Measurements from ENCODE around the gene NDE1.
A peak's percentile ranks its signal among the peaks of the same experiment; 100 is the strongest.
"Not testable (repeated sequence)": the region's sequence is repeated elsewhere in the genome, so short reads cannot be mapped to it uniquely, and the experiment has no call there.

Gene NDE1

GRCh38 chr16:15649727-15650018 lies 372 bp upstream of the NDE1 start:
- no peaks in the 10 kb centered on the region for H3K4me1 ChIP-seq
- H3K27me3 ChIP-seq: no peaks in the 10 kb centered on the region

GRCh38 chr16:15650698-15651171 lies 690 bp downstream of the NDE1 start:
- TF ChIP-seq CTCF (IDR thresholded peaks at IDR 0.05; ENCODE audit: low read depth, low read length): no peak
- no peak for DNase-seq

More at GRCh38 chr16:15649727-15650018, 372 bp upstream of the NDE1 start:
- no peak for TF ChIP-seq CTCF (IDR thresholded peaks at IDR 0.05; ENCODE audit: low read depth, low read length)
- no peak for DNase-seq
- Histone ChIP-seq H3K9me3 (no peaks in the 10 kb centered on the region), H3K36me3 (no peaks in the 10 kb centered on the region; the same call in none of the 2 replicates), H3K4me3 (ENCODE audit: low read depth, low read length) (peak overlapping the region; percentile 54)

DNA sequence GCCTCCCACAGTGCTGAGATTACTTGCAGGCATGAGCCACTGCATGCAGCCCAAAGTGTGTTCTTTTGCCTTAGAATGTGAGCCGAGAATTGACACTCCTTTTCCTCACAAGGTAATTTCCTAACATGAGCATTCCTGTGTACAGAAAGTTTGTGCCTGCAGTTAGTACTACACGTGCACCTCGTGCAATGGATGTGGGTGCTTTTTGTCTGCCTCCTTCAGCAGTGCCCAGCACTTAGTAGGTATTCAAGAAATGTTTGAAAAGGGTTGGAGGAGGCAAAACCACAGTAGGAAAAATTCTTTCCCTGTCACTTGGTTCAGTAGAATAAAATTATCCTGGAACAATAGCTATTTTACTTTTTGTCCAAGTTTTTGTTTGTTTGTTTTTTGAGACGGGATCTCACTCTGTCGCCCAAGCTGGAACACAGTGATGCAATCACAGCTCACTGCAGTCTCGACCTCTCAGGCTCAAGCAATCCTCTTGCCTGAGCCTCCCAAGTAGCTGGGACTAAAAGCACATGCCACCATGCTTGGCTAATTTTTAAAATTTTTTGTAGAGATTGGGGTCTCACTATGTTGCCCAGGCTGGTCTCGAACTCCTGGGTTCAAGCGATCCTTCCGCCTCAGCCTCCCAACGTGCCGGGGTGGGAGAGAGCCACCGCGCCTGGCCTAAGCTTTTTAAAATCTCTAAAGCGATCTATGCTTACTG lies 2.4 kb downstream of the NDE1 start:
- no peak overlapping the region for H3K4me3 ChIP-seq (ENCODE audit: low read depth, low read length)

More at GRCh38 chr16:15650698-15651171, 690 bp downstream of the NDE1 start:
- H3K4me1 ChIP-seq: no peaks in the 10 kb centered on the region
- no peaks in the 10 kb centered on the region for H3K27me3 ChIP-seq
- H3K9me3 ChIP-seq: no peaks in the 10 kb centered on the region
- peak overlapping the region; percentile 95 for H3K4me3 ChIP-seq (ENCODE audit: low read depth, low read length)
- peaks cover 3% of the 10 kb centered on the region for H3K36me3 ChIP-seq

GRCh38 chr16:15653227-15653626 lies 3.2 kb downstream of the NDE1 start:
- H3K4me1 ChIP-seq: no peaks in the 10 kb centered on the region
- no peak overlapping the region for H3K4me3 ChIP-seq (ENCODE audit: low read depth, low read length)
- no peak for DNase-seq
- H3K9me3 ChIP-seq: no peaks in the 10 kb centered on the region
- TF ChIP-seq CTCF (IDR thresholded peaks at IDR 0.05; ENCODE audit: low read depth, low read length): no peak
- no peaks in the 10 kb centered on the region for H3K27me3 ChIP-seq
- peaks cover 3% of the 10 kb centered on the region for H3K36me3 ChIP-seq

More for the DNA sequence above, 2.4 kb downstream of the NDE1 start:
- Histone ChIP-seq H3K36me3 (peaks cover 3% of the 10 kb centered on the region), H3K4me1 (no peaks in the 10 kb centered on the region), H3K9me3 (no peaks in the 10 kb centered on the region), H3K27me3 (no peaks in the 10 kb centered on the region)
- no peak for DNase-seq
- TF ChIP-seq CTCF (IDR thresholded peaks at IDR 0.05; ENCODE audit: low read depth, low read length): no peak

DNA sequence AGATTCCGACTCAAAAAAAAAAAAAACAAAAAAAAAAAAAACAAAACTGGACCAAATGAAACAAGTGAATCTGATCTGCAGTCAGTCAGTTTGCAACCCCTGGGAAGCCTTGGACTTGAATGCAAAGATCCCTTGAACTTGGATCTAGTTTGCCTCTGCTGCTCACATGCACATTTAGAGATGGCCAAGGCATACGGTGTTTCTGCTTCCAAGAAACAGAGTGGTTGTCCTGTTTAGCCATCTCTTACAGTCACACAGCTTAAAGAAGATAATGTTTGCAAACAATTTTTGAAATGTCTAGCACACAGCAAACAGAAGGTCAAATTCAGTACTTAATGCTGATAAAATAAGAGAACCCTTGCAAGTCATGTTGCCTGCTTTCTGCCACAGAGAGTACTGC lies 4.5 kb downstream of the NDE1 start:
- H3K4me3 ChIP-seq (ENCODE audit: low read depth, low read length): no peak overlapping the region
- peaks cover 3% of the 10 kb centered on the region for H3K36me3 ChIP-seq
- DNase-seq: no peak
- no peaks in the 10 kb centered on the region for H3K4me1 ChIP-seq
- TF ChIP-seq CTCF (IDR thresholded peaks at IDR 0.05; ENCODE audit: low read depth, low read length): no peak
- no peaks in the 10 kb centered on the region for H3K9me3 ChIP-seq
- no peaks in the 10 kb centered on the region for H3K27me3 ChIP-seq

DNA sequence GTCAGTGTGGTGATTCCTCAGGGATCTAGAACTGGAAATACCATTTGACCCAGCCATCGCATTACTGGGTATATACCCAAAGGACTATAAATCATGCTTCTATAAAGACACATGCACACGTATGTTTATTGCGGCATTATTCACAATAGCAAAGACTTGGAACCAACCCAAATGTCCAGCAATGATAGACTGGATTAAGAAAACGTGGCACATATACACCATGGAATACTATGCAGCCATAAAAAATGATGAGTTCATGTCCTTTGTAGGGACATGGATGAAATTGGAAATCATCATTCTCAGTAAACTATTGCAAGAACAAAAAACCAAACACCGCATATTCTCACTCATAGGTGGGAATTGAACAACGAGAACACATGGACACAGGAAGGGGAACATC lies 5.5 kb downstream of the NDE1 start:
- not testable (repeated sequence) for H3K27me3 ChIP-seq; H3K36me3 ChIP-seq; H3K9me3 ChIP-seq; H3K4me3 ChIP-seq (ENCODE audit: low read depth, low read length); H3K4me1 ChIP-seq; DNase-seq
